ENCODE measurements around the gene GPC3.
"Not testable (repeated sequence)": the region's sequence is repeated elsewhere in the genome, so short reads cannot be mapped to it uniquely, and the experiment has no call there.

GPC3 gene

DNA sequence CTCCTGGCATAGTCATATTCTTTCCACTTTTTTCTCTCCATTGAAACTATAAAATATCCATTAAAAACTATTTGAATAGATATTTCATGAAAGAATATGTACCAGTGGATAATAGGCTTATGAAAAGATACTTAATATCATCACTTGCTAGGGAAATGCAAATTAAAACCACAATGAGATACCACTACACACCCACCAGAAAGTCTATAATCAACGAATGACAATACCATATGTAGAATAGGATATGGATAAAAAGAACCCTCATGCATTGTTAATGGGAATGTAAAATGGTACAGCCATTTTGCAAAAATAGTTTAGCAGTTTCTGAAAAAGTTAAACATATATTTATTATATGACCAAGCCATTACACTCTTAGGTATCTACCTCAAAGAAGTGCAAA, 351.4 kb downstream of the GPC3 start:
- no peaks in the 10 kb centered on the region for H3K36me3 ChIP-seq (ENCODE audit: insufficient read depth, low read length)
- H3K27me3 ChIP-seq (ENCODE audit: insufficient read depth, low read length) = no peaks in the 10 kb centered on the region
- H2AFZ ChIP-seq (ENCODE audit: low read length, unreplicated experiment) = no peak overlapping the region
- H3K4me3 ChIP-seq (ENCODE audit: low read depth, low read length) = no peak overlapping the region
- H3K79me2 ChIP-seq (ENCODE audit: control insufficient read depth, insufficient read depth, low read length, unreplicated experiment) = no peaks in the 10 kb centered on the region
- H3K4me1 ChIP-seq (ENCODE audit: control insufficient read depth, insufficient read depth, low read length, unreplicated experiment) = no peaks in the 10 kb centered on the region
- no peak overlapping the region for H3K27ac ChIP-seq (ENCODE audit: low read depth, low read length)

DNA sequence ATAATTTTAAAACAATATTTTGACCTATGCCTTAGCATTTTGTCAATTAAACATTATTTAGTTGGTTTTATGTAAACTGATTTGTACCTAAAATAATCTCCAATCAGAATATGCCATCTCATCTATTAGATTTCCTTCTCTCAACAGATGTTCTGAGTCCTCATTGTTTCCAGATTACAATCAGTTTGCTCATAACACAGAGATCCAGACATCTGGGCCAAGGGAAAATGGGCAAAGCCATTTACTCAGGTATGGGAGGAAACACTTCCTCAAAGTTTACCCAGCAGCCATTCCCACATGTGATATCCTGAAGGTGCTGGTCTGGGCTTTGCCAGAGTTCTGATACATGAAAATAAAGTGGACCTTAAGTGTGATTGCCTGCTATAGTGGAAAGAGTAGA, 352.2 kb downstream of the GPC3 start:
- Histone ChIP-seq H3K27ac (ENCODE audit: low read depth, low read length) (no peak overlapping the region), H3K79me2 (ENCODE audit: control insufficient read depth, insufficient read depth, low read length, unreplicated experiment) (no peaks in the 10 kb centered on the region), H3K4me3 (ENCODE audit: low read depth, low read length) (no peak overlapping the region), H2AFZ (ENCODE audit: low read length, unreplicated experiment) (no peak overlapping the region), H3K4me1 (ENCODE audit: control insufficient read depth, insufficient read depth, low read length, unreplicated experiment) (no peaks in the 10 kb centered on the region), H3K27me3 (ENCODE audit: insufficient read depth, low read length) (no peaks in the 10 kb centered on the region), H3K36me3 (ENCODE audit: insufficient read depth, low read length) (no peaks in the 10 kb centered on the region)

DNA sequence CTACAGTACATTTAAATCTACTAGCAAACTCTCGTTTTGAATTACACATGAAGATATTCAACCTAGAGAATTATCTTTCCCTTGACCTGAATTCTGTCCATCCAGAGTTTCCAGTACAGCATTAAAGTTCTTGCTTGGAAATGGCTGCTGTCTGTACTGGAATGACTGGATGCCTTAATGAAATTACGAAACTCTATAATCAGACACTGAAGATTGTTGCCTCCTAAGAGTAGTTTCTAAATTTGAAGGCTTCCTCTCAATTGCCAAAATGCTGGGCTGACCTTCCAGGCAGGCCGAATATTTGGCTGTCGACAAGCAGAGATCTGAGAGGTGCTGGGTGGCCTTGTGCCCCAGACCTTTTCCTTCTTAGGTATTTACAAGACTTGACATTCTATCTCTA, 355.0 kb downstream of the GPC3 start:
- Histone ChIP-seq H3K4me3 (ENCODE audit: low read depth, low read length) (no peak overlapping the region), H3K27me3 (ENCODE audit: insufficient read depth, low read length) (no peaks in the 10 kb centered on the region), H3K27ac (ENCODE audit: low read depth, low read length) (no peak overlapping the region), H3K79me2 (ENCODE audit: control insufficient read depth, insufficient read depth, low read length, unreplicated experiment) (no peaks in the 10 kb centered on the region), H2AFZ (ENCODE audit: low read length, unreplicated experiment) (no peak overlapping the region), H3K4me1 (ENCODE audit: control insufficient read depth, insufficient read depth, low read length, unreplicated experiment) (no peaks in the 10 kb centered on the region), H3K36me3 (ENCODE audit: insufficient read depth, low read length) (no peaks in the 10 kb centered on the region)

DNA sequence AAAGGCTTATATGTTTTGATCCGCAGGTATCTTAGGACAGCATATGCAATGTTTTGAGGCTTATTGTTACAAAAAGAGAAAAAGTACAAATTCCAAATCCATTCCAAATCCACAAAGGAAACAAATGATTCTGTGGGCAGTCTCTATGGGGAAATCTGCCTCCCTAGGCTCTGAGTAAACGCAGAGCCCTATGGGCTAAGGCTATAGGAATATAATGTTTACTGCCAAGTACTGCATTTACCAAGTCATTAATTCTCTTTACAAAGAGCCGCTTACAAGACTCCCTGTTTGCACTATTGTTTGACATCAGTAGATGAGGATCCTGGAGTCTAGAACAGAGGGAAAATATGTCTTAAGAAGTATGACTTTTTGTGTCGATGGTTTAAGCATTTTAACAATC, 357.7 kb downstream of the GPC3 start:
- H3K27ac ChIP-seq (ENCODE audit: low read depth, low read length) = no peak overlapping the region
- no peaks in the 10 kb centered on the region for H3K27me3 ChIP-seq (ENCODE audit: insufficient read depth, low read length)
- H2AFZ ChIP-seq (ENCODE audit: low read length, unreplicated experiment) = no peak overlapping the region
- H3K4me3 ChIP-seq (ENCODE audit: low read depth, low read length) = no peak overlapping the region
- H3K36me3 ChIP-seq (ENCODE audit: insufficient read depth, low read length) = no peaks in the 10 kb centered on the region
- H3K4me1 ChIP-seq (ENCODE audit: control insufficient read depth, insufficient read depth, low read length, unreplicated experiment) = no peaks in the 10 kb centered on the region
- H3K79me2 ChIP-seq (ENCODE audit: control insufficient read depth, insufficient read depth, low read length, unreplicated experiment) = no peaks in the 10 kb centered on the region

DNA sequence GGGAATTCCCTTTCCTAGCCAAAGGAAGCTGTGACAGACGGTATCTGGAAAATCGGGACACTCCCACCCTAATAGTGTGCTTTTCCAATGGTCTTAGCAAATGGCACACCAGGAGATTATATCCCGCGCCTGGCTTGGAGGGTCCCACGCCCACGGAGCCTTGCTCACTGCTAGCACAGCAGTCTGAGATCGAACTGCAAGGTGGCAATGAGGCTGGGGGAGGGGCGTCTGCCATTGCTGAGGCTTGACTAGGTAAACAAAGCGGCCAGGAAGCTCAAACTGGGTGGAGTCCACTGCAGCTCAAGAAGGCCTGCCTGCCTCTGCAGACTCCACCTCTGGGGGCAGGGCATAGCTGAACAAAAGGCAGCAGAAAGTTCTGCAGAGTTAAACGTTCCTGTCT, 364.0 kb downstream of the GPC3 start:
- not testable (repeated sequence) for H3K27me3 ChIP-seq (ENCODE audit: insufficient read depth, low read length); H3K4me1 ChIP-seq (ENCODE audit: control insufficient read depth, insufficient read depth, low read length, unreplicated experiment); H3K79me2 ChIP-seq (ENCODE audit: control insufficient read depth, insufficient read depth, low read length, unreplicated experiment); H3K27ac ChIP-seq (ENCODE audit: low read depth, low read length); H3K36me3 ChIP-seq (ENCODE audit: insufficient read depth, low read length); H2AFZ ChIP-seq (ENCODE audit: low read length, unreplicated experiment); H3K4me3 ChIP-seq (ENCODE audit: low read depth, low read length)

DNA sequence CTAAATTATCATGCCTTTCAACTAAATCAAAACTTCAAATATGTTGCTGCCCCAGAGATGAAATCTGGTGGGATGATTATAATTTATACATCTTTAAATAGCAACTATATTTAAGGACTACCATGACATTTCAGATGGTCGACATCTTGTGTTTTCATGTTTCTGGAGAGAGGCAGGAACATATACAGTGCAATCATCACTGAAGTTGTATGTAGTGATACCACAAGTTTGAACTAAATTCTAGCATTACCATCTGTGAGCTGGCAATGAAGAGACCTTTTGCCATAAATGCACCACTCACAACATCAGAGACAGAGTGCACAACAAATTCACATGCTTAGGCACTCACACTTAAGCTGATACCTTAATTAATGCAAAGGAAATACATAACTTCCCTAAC, 373.7 kb downstream of the GPC3 start:
- peaks cover 5% of the 10 kb centered on the region for H3K4me1 ChIP-seq (ENCODE audit: control insufficient read depth, insufficient read depth, low read length, unreplicated experiment)
- H3K4me3 ChIP-seq (ENCODE audit: low read depth, low read length) = no peak overlapping the region
- no peaks in the 10 kb centered on the region for H3K36me3 ChIP-seq (ENCODE audit: insufficient read depth, low read length)
- H3K27me3 ChIP-seq (ENCODE audit: insufficient read depth, low read length) = no peaks in the 10 kb centered on the region
- H3K27ac ChIP-seq (ENCODE audit: low read depth, low read length) = no peak overlapping the region
- H2AFZ ChIP-seq (ENCODE audit: low read length, unreplicated experiment) = no peak overlapping the region
- H3K79me2 ChIP-seq (ENCODE audit: control insufficient read depth, insufficient read depth, low read length, unreplicated experiment) = no peaks in the 10 kb centered on the region

DNA sequence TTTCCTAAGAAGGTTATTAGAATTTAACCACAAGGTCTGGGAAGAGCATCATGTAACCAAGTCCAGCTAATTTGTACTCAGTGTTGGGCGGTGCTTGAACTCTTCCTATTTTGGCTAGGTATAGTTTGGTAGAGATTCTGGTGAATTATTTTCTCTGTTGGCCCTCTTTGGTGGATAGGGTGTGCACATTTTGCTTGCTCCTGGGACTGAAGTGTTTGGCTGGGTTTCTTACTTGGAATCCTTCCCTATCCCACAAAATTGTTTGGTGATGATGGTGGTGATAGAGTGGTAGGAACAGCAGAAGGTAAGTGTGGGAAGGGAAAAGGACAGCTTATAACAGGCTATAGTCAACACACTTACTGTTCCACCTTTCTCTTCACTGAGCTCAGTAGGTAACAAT, 375.3 kb downstream of the GPC3 start:
- no peaks in the 10 kb centered on the region for H3K27me3 ChIP-seq (ENCODE audit: insufficient read depth, low read length)
- H3K79me2 ChIP-seq (ENCODE audit: control insufficient read depth, insufficient read depth, low read length, unreplicated experiment) = no peaks in the 10 kb centered on the region
- no peak overlapping the region for H3K4me3 ChIP-seq (ENCODE audit: low read depth, low read length)
- H3K27ac ChIP-seq (ENCODE audit: low read depth, low read length) = no peak overlapping the region
- H3K4me1 ChIP-seq (ENCODE audit: control insufficient read depth, insufficient read depth, low read length, unreplicated experiment) = peaks cover 5% of the 10 kb centered on the region
- no peaks in the 10 kb centered on the region for H3K36me3 ChIP-seq (ENCODE audit: insufficient read depth, low read length)
- no peak overlapping the region for H2AFZ ChIP-seq (ENCODE audit: low read length, unreplicated experiment)

DNA sequence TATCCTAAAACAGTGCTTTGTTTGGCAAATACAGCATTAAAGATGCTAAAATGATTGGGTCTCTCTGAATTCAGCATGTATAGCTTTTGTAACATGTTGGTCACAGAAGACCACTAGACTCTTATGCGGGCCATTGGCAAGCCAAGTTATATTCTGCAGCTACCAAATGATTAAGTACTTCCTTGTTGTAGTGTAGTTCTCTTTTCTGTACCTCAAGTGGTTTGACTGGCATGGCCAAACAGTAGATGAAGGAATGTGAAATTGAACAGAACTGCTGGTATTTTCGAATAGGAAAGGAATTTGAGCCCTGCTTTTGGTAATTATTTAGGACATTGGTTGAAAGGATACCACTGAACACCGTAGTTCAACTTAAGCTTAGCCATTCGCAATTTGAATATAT, 376.2 kb downstream of the GPC3 start:
- Histone ChIP-seq H3K79me2 (ENCODE audit: control insufficient read depth, insufficient read depth, low read length, unreplicated experiment) (no peaks in the 10 kb centered on the region), H3K4me3 (ENCODE audit: low read depth, low read length) (no peak overlapping the region), H3K36me3 (ENCODE audit: insufficient read depth, low read length) (no peaks in the 10 kb centered on the region), H3K4me1 (ENCODE audit: control insufficient read depth, insufficient read depth, low read length, unreplicated experiment) (peaks cover 5% of the 10 kb centered on the region), H2AFZ (ENCODE audit: low read length, unreplicated experiment) (no peak overlapping the region), H3K27me3 (ENCODE audit: insufficient read depth, low read length) (no peaks in the 10 kb centered on the region), H3K27ac (ENCODE audit: low read depth, low read length) (no peak overlapping the region)

DNA sequence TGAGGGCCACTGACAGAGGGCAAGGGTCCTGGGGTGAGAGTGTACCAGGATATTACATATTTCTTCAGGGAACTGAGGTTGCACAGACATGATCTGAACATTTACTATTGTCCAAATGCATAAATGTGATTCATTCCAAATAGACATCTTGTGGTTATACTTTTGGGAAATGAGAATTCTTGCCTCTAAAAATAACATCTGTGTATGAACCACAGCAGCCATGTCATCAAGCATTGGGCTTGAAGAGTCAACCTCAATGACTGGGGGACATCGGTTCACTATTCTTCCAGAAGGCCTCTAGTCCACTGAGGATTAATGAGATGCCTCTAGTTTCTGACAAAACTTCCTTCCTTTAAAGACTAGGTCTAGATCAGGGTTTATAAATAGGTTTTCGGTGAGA, 377.0 kb downstream of the GPC3 start:
- H3K4me1 ChIP-seq (ENCODE audit: control insufficient read depth, insufficient read depth, low read length, unreplicated experiment) = peaks cover 5% of the 10 kb centered on the region
- no peak overlapping the region for H3K27ac ChIP-seq (ENCODE audit: low read depth, low read length)
- H3K79me2 ChIP-seq (ENCODE audit: control insufficient read depth, insufficient read depth, low read length, unreplicated experiment) = no peaks in the 10 kb centered on the region
- H3K27me3 ChIP-seq (ENCODE audit: insufficient read depth, low read length) = no peaks in the 10 kb centered on the region
- no peaks in the 10 kb centered on the region for H3K36me3 ChIP-seq (ENCODE audit: insufficient read depth, low read length)
- H3K4me3 ChIP-seq (ENCODE audit: low read depth, low read length) = no peak overlapping the region
- H2AFZ ChIP-seq (ENCODE audit: low read length, unreplicated experiment) = no peak overlapping the region

DNA sequence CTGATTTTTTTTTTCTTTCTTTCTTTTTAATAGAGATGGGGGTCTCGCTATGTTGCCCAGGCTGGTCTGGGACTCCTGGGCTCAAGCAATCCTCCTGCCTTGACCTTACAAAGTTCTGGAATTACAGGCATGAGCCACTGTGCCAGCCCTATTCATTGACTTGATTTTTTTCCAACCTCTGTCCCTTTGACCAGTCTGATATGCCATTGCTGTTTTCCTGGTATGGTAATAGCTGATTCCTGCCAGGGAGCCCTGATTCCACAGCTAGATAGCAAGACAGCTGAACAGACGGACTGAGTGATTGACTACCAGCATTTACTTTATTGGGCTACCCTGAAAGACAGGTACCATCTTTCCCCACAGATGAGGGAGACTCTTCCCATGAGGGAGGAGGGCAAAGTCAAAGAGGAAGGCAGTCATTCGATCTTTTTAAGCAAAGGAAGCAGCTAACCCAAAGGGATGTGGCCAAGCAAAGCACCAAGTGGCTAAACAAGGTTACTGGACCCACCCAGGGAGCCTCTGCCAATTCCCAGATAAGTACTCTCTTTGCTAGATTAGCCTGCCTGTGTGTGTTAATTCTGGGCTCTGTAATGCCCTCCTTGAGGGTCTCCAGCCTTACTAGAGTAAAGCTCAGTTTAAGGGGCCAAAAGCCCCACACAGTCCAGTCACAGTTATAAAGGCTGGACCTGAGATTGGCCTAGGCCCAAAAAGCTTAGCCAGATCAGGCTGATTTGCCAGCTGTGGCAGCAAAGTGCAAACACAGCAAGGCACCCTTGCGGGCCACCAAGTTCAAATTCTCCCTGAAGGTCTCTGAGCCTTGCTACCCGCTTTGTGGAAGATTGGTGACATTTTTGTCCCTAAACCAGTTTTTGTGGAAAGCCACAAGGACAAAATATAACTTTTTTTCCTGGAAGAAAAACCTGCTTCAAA, 377.7 kb downstream of the GPC3 start:
- no peaks in the 10 kb centered on the region for H3K27me3 ChIP-seq (ENCODE audit: insufficient read depth, low read length)
- H3K79me2 ChIP-seq (ENCODE audit: control insufficient read depth, insufficient read depth, low read length, unreplicated experiment) = no peaks in the 10 kb centered on the region
- no peak overlapping the region for H3K27ac ChIP-seq (ENCODE audit: low read depth, low read length)
- H3K4me3 ChIP-seq (ENCODE audit: low read depth, low read length) = no peak overlapping the region
- no peaks in the 10 kb centered on the region for H3K36me3 ChIP-seq (ENCODE audit: insufficient read depth, low read length)
- H2AFZ ChIP-seq (ENCODE audit: low read length, unreplicated experiment) = no peak overlapping the region
- peaks cover 5% of the 10 kb centered on the region for H3K4me1 ChIP-seq (ENCODE audit: control insufficient read depth, insufficient read depth, low read length, unreplicated experiment)

DNA sequence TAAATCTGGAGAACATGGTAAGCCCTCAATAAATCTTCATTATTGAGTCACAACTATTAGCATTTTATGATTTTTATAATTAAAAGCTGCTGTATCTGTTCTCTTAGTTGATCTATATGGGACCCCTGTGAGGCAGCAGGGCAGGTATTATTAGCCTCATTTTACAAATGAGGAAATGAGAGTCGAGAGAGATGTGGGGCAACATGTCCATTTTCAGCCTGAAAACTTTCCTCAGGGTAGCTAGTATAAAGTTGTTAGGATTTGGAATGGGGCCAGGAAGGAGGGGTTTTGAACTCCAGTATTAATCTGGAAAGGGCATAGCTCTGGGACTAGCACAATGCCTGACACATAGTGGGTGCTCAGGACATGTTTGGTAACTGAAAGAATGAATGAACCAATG, 378.4 kb downstream of the GPC3 start:
- no peak overlapping the region for H2AFZ ChIP-seq (ENCODE audit: low read length, unreplicated experiment)
- H3K4me3 ChIP-seq (ENCODE audit: low read depth, low read length) = no peak overlapping the region
- H3K36me3 ChIP-seq (ENCODE audit: insufficient read depth, low read length) = no peaks in the 10 kb centered on the region
- no peaks in the 10 kb centered on the region for H3K27me3 ChIP-seq (ENCODE audit: insufficient read depth, low read length)
- H3K27ac ChIP-seq (ENCODE audit: low read depth, low read length) = no peak overlapping the region
- no peaks in the 10 kb centered on the region for H3K79me2 ChIP-seq (ENCODE audit: control insufficient read depth, insufficient read depth, low read length, unreplicated experiment)
- peaks cover 5% of the 10 kb centered on the region for H3K4me1 ChIP-seq (ENCODE audit: control insufficient read depth, insufficient read depth, low read length, unreplicated experiment)

Measured in ACC112 (cell line).